HL-60 (cell line): Measurements from ENCODE around the gene HYAL3.

Experiments used
- DNase-seq, 2 experiments: peaks; one replicate each; pipeline ENCODE4 v3.0.0-alpha.2; 2010 to 2020; ENCODE audit warnings: low read depth in 1 of 2, low spot score in 1 of 2
- H3K27ac ChIP-seq: fragments of 250-450 bp; sonication (Bioruptor Pico); replicated peaks from 2 replicates; pipeline ENCODE4 v1.5.1; 2020; ENCODE audit warnings: mild to moderate bottlenecking, moderate library complexity
- H3K27me3 ChIP-seq: fragments of 250-450 bp; sonication (Bioruptor Pico); 2 replicates; pipeline ENCODE4 v1.5.1; 2021; ENCODE audit warnings: mild to moderate bottlenecking, moderate library complexity; ENCODE audit not compliant: insufficient read depth, poor library complexity, severe bottlenecking
- H3K4me3 ChIP-seq: replicated peaks from 2 replicates; pipeline ENCODE4 v1.5.1; 2011; ENCODE audit warnings: mild to moderate bottlenecking, control low read depth, low read length; ENCODE audit not compliant: insufficient read depth
- CTCF ChIP-seq: IDR thresholded peaks from one replicate; pipeline ENCODE4 v1.5.1; 2011; ENCODE audit warnings: low read length, control low read depth, inconsistent platforms; ENCODE audit not compliant: insufficient read depth
- GABPA ChIP-seq: IDR thresholded peaks from 2 replicates; pipeline ENCODE4 v1.6.1; 2012; ENCODE audit warnings: low read depth
- POLR2AphosphoS5 ChIP-seq: IDR thresholded peaks from 2 replicates; pipeline ENCODE4 v1.6.1; 2012; ENCODE audit warnings: low read depth
- SPI1 ChIP-seq: IDR thresholded peaks from 2 replicates; pipeline ENCODE4 v1.6.1; 2012; ENCODE audit warnings: low read depth, mild to moderate bottlenecking, borderline replicate concordance
- TF ChIP-seq, protein P1 (sequence below): IDR thresholded peaks from 2 replicates; pipeline ENCODE4 v1.6.1; 2012; ENCODE audit warnings: low read depth; ENCODE audit not compliant: insufficient replicate concordance

The HYAL3 gene

GRCh38 chr3:50270422-50271224 is 28.6 kb downstream of the HYAL3 start:
- H3K27ac ChIP-seq: no peak overlapping the region
- no peak overlapping the region for H3K4me3 ChIP-seq
- peaks cover 34% of the 10 kb centered on the region for H3K27me3 ChIP-seq
- TF ChIP-seq, protein P1, sequence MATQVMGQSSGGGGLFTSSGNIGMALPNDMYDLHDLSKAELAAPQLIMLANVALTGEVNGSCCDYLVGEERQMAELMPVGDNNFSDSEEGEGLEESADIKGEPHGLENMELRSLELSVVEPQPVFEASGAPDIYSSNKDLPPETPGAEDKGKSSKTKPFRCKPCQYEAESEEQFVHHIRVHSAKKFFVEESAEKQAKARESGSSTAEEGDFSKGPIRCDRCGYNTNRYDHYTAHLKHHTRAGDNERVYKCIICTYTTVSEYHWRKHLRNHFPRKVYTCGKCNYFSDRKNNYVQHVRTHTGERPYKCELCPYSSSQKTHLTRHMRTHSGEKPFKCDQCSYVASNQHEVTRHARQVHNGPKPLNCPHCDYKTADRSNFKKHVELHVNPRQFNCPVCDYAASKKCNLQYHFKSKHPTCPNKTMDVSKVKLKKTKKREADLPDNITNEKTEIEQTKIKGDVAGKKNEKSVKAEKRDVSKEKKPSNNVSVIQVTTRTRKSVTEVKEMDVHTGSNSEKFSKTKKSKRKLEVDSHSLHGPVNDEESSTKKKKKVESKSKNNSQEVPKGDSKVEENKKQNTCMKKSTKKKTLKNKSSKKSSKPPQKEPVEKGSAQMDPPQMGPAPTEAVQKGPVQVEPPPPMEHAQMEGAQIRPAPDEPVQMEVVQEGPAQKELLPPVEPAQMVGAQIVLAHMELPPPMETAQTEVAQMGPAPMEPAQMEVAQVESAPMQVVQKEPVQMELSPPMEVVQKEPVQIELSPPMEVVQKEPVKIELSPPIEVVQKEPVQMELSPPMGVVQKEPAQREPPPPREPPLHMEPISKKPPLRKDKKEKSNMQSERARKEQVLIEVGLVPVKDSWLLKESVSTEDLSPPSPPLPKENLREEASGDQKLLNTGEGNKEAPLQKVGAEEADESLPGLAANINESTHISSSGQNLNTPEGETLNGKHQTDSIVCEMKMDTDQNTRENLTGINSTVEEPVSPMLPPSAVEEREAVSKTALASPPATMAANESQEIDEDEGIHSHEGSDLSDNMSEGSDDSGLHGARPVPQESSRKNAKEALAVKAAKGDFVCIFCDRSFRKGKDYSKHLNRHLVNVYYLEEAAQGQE: no peak
- no peak for TF ChIP-seq SPI1
- TF ChIP-seq GABPA: no peak
- no peak for TF ChIP-seq CTCF
- TF ChIP-seq POLR2AphosphoS5: no peak
- no peak for DNase-seq

DNA sequence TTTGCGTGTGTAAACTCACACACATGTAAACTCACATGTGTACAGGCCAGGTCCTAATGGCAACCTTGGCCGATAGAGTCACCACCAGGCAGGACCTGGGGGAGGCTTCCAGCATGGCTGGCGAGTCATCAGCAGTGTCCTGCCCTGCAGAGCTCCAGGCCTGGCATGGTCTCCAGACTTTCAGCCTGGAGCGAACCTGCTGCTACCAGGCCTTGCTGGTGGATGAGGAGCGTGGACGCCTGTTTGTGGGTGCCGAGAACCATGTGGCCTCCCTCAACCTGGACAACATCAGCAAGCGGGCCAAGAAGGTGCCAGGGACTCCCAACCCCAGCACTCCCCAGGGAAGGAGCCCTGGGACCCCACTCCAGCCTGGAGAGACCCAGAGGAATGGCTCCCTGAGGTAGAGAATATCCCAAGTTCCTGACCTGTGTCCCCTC is 29.2 kb downstream of the HYAL3 start:
- H3K27me3 ChIP-seq: peaks cover 28% of the 10 kb centered on the region
- no peak overlapping the region for H3K4me3 ChIP-seq
- no peak for DNase-seq
- TF ChIP-seq CTCF (no peak), GABPA (no peak), POLR2AphosphoS5 (no peak), SPI1 (no peak)
- TF ChIP-seq, protein P1: no peak
- H3K27ac ChIP-seq: no peak overlapping the region

- Histone ChIP-seq H3K27me3 (peaks cover 22% of the 10 kb centered on the region), H3K4me3 (no peak overlapping the region), H3K27ac (no peak overlapping the region)
- DNase-seq: no peak
- TF ChIP-seq POLR2AphosphoS5 (no peak), SPI1 (no peak), GABPA (no peak), CTCF (no peak)
- TF ChIP-seq, protein P1: no peak
Observed at GRCh38 chr3:50269460-50269859, 29.7 kb downstream of the HYAL3 start.
